GM03348 (cell line): ENCODE measurements around the gene USP40.

Source experiments
- DNase-seq: peaks from one replicate; pipeline ENCODE4 v3.0.0; 2012; ENCODE audit warnings: low spot score

The USP40 gene

GRCh38 chr2:233474308-233475160, 92.0 kb downstream of the USP40 start:
- DNase-seq, result no peak

DNA sequence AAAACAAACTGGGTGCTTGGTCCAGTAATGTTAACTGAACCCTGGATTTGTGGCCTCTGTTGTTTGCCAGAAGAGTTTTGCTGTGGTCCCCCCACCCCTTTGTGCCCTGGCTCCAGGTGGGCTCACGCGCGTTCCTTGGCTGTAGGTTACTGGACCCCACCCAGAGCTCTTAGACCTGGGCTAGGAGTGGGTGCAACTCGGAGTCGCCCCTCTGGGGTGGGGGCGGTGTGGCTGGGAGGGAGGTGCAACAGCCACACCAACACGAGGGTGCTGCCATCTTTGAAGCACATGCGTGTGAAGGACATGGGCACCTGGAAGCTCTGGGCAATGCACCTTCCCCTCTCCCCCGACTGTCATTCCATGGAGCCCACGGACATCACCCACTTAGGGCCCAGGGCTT, 92.7 kb downstream of the USP40 start:
- no peak for DNase-seq

DNA sequence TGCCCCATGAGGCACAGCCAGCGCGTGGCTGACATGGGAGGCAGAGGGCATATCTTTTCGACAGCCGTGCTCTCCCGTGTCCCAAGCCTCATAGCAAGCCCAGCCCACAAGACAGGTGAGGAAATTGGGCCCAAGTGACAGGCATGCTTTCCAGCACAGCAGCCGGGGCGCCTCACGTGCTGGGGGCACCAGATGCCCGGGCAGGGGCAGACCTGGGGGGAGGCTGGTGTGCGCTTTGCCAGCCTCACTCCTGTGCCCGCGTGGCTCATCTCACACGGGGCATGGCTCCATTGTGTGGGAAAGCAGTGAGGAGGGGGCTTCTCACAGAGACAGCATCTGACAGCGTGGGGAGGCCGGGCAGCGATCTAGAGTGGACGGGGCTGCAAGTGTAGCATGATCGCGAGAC, 93.2 kb downstream of the USP40 start:
- DNase-seq, result no peak

GRCh38 chr2:233471291-233472035, 95.1 kb downstream of the USP40 start:
- no peak for DNase-seq

- no peak for DNase-seq
Measured at GRCh38 chr2:233470839-233471238, 95.7 kb downstream of the USP40 start.

GRCh38 chr2:233470011-233470687, 96.4 kb downstream of the USP40 start:
- DNase-seq, result no peak

DNA sequence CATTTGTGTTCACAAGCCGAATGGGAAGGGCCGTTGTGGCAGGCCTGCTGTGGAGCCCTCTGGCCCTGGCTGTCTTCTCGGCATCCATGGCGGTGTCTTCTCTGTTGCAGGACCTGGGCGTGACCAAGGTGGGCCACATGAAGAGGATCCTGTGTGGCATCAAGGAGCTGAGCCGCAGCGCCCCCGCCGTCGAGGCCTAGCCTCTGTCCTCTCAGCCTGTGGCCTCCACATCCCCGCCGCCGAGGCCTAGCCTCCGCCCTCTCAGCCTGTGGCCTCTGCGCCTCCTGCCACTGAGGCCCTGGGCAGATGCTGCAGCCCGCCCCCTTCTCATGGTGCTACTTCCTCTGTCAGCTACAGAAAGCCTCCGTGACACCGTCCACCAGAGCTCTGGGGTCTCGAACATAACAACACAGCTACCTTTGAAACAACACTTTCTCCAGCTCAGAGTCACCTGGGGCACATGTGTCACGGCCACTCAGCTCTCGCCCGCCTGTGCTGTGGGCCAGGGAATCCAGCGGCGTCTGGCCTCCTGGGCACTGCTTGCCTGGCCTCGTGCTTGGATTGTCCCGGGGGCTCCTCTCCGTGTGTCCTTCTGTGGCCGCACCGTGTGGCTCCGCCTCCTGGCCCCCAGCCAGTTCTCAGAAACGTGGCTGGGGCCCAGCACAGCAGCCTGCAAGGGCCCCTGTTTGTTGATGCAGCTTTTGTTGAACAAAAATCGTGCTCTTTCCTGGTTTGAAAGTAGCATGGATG, 97.1 kb downstream of the USP40 start:
- no peak for DNase-seq

GRCh38 chr2:233468741-233469110, 97.9 kb downstream of the USP40 start:
- no peak for DNase-seq

DNA sequence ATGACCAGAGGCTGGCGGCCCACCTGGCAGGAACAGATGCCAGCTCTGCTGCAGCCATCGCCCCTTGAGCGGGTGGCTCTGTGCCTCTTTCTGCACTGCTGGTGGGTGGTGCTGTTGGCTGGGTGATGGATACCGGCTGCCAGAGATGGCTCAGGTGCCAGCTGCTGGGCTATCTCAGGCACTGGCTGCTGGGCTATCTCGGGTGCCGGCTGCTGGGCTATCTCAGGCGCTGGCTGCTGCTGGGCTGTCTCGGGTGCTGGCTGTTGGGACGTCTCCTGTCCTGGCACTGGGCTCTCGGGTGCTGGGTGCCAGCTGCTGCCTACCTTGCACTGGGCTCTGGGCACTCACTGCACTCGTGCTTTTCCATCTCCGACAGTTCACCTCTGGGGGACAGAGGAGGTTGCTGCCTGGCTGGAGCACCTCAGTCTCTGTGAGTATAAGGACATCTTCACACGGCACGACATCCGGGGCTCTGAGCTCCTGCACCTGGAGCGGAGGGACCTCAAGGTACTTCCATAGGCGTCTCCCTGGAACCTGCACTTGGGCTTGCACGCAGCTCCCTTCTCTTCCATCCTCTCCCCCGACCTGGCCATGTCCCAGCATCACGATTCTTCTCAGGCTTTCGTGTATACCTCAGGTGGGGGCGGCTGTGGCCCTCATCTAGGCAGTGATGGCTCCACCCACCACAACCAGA, 98.4 kb downstream of the USP40 start:
- DNase-seq, result no peak

DNA sequence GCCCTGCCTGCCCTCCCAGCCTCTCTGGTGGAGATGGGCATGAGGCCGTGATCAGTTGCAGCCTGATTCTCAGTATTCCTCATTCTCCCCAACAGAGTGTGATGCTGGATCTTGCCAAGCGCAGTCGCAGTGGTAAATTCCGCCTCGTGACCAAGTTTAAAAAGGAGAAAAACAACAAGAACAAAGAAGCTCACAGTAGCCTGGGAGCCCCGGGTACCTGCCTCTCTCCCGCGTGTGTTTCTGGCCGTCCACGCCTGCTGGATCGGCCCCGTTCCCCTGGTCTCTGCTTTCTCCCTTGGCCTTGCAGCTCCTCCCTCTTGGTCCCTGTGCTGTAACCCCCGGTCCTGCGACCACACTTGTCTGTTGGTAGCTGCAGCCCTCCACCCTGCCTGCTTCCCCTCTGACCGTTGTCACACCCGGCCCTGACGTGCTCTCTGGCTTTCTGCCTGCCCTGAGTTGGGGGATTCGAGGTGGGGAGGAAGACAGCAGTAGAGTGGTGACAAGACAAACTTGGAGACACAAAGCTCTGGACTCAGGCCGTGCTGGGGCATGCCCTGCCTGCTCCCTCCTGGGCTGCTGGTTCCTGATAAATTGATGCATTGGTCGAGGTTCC, 99.5 kb downstream of the USP40 start:
- DNase-seq, result no peak

- DNase-seq, result no peak
Measured at GRCh38 chr2:233464531-233465240, 101.9 kb downstream of the USP40 start.

- no peak for DNase-seq
Measured at GRCh38 chr2:233464056-233464455, 102.5 kb downstream of the USP40 start.

DNA sequence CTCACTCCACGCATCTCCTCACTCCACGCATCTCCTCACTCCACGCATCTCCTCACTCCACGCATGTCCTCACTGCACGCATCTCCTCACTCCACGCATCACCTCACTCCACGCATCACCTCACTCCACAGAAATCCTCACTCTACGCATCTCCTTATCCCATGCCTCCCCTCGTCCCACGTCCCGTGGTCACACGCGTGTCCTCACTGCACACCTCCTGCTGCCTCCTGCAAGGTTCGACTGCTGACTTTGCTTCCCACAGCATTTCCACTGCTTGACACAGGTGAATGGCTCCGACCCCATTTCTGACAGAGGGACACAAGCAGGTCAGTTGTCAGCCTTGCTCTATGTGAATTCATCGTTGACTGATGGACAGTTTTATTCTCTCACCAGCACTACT, 103.0 kb downstream of the USP40 start:
- DNase-seq, result no peak

DNA sequence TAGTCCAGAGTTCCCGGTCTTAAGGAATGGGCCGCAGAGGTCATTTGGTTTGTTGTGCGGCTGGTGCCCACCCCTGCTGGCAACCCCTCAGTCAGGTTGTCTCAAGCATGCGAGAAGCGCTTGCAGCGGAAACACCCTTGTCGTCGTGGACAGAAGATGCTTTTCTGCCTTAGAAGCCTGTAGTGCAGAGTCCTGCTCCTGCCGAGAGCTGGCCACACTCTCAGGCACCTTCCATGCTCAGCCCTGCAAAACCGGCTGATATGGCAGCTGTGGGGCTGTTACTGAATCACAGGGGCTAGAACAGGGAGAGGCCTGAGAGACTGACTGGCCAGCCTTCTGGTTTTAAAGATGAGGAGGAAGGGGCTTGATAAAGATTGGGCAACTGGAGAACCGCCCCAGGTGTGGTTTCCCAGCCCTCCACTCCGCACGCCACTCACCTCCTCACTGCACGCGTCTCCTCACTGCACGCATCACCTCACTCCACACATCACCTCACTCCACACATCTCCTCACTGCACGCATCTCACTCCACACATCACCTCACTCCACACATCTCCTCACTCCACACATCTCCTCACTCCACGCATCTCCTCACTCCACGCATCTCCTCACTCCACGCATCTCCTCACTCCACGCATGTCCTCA, 103.6 kb downstream of the USP40 start:
- no peak for DNase-seq

DNA sequence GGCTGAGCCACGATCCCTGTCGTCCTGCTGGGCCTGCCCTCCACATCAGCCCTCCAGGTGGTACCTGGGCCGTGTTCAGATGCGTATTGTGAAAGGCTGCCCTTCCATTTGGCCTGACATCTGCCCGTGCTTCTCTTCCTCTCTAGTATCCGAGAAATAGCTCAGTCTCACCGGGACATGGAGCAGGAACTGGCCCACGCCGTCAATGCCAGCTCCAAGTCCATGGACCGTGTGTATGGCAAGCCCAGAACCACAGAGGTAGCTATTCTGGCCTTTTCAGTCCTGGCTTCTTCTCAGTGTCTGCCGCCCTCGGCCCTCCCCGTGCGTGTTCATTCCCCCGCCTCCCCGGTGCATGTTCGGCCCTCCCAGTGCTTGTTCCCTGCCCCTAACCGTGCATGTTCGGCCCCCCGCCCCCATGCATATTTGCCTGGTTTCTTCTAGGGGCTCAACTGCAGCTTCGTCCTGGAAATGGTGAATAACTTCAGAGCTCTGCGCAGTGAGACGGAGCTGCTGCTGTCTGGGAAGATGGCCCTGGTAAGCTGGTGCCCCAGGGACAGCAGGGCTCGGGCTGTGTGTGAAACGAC, 104.3 kb downstream of the USP40 start:
- DNase-seq, result no peak

DNA sequence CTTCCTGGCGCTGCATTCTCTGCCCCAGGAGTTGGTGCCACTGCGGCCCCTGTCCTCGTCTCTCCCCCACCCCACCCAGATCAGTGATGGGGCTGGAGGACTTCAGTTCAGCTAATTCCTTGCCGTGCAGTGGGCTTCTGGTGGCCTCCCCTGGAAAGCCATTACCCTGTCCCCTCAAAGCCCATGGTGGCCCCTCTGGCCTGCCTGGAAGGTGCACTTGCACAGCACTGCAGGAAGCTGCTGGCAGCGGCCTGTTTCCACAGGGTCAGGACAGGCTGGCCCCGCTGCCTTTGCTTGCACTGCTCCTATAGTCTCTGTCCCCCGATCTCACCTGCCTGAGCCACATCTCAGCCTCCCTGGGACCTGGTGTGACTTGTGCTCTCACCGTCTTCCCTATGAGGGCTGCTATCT, 105.1 kb downstream of the USP40 start:
- DNase-seq, result no peak

DNA sequence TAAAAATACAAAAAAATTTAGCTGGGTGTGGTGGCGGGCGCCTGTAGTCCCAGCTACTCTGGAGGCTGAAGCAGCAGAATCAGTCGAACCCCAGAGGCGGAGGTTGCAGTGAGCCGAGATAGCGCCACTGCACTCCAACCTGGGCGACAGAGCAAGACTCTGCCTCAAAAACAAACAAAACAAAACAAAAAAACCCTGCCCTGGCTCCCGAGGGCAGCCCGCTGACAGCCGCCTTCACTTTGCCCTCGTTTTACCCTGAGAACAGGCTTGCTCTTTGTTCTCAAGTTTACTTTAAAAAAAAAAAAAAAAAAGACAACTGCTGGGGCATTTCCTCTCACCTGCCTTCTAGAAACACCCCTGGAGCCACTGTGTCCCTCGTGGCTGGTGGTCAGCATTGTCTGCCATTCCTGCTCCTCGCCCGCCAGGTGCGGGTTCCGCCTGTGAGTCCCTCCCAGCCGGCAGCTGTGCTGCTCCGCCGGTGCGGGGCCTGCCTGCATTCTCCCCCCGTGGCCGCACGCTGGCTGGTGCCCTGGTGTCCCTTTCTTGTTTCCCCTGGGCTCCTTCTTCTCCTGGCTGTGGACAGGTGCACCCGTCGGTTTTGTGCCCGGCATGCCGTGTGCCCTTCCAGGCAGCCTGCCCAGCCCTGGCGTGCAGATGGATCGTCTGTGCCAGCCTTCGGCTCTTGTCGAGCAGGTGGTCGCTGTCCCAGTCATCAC, 105.7 kb downstream of the USP40 start:
- DNase-seq, result no peak

DNA sequence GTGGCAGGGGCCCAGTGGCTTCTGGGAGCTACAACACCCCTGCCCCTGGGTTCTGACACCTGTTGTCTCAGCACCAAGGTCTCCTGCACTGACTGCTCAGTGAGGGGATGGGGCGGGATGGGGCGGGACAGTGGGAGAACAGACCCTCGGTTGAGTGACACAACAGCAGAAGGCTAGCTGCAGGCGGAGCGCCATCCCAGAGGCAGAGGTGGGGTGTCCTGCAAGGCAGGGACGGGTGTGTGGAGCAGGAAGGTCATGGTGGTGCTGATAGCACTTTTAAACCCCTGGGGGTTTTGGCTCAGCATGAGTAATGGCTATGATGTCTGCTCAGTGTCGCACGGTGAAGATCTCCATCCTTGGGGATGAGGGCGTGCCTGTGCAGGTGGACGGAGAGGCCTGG, 107.2 kb downstream of the USP40 start:
- no peak for DNase-seq

GRCh38 chr2:233458826-233459225, 107.8 kb downstream of the USP40 start:
- DNase-seq, result no peak
